ENCODE measurements around the gene IL20RA.

IL20RA gene

DNA sequence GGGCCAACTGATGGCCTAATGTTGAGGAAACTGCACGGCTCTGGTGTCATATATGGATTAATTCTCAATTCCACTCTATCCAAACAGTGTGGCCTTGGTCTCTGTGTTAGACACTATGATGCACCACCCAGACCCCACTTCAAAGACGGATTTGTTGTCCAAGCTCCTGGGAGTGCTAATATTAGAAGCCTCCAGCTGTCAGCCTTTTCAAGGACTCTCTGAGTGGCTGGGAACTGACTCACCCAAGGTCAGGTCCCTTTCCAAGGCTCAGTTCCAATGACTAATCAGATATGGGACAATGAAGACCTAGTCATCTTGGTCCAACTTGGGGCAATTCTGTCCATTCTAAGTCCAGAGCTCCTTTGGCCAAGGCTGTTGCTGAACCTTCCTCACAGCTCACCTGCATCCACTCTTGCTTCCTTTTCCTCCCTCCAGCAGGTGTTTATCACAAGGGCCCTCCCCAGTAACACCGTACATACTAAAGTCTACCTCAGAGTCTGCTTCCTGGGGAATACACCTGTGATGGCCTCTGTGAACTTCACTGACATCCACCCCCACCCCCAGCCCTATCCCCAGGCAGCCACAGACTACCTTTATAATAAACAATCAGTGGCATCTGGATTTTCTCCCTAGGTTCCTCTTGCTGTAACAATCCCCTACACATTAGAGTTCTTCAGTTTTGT, 7.2 kb upstream of the IL20RA start:
- peaks cover 100% of the 10 kb centered on the region for H3K27me3 ChIP-seq
- H3K27ac ChIP-seq: no peak overlapping the region
- no peaks in the 10 kb centered on the region for H3K4me1 ChIP-seq (ENCODE audit: control insufficient read depth in 1 of 2, insufficient read depth in 1 of 2, low read depth in 1 of 2, low read length in 1 of 2)
- no peaks in the 10 kb centered on the region for H3K9me3 ChIP-seq
- no peak overlapping the region for H3K4me3 ChIP-seq (ENCODE audit: low read depth in 1 of 2, low read length in 1 of 2)
- TF ChIP-seq, protein P1, sequence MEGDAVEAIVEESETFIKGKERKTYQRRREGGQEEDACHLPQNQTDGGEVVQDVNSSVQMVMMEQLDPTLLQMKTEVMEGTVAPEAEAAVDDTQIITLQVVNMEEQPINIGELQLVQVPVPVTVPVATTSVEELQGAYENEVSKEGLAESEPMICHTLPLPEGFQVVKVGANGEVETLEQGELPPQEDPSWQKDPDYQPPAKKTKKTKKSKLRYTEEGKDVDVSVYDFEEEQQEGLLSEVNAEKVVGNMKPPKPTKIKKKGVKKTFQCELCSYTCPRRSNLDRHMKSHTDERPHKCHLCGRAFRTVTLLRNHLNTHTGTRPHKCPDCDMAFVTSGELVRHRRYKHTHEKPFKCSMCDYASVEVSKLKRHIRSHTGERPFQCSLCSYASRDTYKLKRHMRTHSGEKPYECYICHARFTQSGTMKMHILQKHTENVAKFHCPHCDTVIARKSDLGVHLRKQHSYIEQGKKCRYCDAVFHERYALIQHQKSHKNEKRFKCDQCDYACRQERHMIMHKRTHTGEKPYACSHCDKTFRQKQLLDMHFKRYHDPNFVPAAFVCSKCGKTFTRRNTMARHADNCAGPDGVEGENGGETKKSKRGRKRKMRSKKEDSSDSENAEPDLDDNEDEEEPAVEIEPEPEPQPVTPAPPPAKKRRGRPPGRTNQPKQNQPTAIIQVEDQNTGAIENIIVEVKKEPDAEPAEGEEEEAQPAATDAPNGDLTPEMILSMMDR (IDR thresholded peaks at IDR 0.05): no peak
- H3K36me3 ChIP-seq: no peaks in the 10 kb centered on the region

DNA sequence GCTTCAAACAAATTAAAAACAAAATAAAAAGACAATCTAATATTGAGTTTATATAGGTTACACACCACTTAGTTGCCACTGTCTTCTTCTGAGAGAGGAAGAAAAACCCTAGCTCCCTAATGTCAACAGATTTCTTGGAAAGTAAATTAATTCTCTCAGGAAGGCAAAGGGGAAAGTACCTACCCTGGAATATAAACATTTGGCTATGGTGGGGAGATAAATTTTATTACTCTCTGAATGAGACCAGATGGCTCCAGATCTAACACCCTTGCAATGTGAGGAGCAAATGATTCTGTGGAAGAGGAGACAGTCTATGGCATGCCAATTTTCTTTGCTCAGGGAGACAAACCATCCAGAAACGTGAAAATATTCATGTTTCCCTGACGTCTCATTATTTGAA, 4.3 kb upstream of the IL20RA start:
- TF ChIP-seq, protein P1 (IDR thresholded peaks at IDR 0.05): no peak
- no peak overlapping the region for H3K27ac ChIP-seq
- no peak overlapping the region for H3K4me3 ChIP-seq (ENCODE audit: low read depth in 1 of 2, low read length in 1 of 2)
- no peaks in the 10 kb centered on the region for H3K9me3 ChIP-seq
- H3K36me3 ChIP-seq: no peaks in the 10 kb centered on the region
- peaks cover 7 to 9% of the 10 kb centered on the region in 2 experiments for H3K4me1 ChIP-seq (ENCODE audit: control insufficient read depth in 1 of 2, insufficient read depth in 1 of 2, low read depth in 1 of 2, low read length in 1 of 2)
- H3K27me3 ChIP-seq: peaks cover 100% of the 10 kb centered on the region

DNA sequence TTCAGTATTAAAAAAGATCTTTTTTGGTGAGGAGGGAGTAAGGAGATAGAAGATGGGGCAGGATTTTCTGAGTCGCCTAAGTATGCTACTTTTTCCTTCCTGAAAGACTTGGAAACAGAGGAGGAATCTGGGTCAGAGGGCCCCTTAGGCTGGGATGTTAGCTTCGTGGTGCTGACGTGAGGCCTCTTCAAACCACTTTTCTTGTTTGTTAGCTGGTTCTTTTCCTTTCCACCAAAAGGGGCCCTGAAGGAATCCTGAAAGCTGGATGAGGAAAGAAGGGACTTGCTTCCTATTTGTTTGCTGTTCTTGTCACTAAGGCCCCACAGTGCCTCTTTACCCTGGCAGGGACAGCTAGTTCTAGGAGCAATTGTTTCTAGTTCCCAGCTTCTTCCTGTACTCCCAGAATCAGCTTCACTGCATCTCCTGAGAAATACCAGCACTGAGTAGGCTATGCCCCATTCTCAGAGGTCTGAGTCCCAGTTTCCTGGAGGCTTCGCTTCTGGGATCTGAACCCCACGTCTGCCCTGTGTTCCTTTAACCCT, 2.2 kb upstream of the IL20RA start:
- Histone ChIP-seq H3K36me3 (no peaks in the 10 kb centered on the region), H3K4me1 (ENCODE audit: control insufficient read depth in 1 of 2, insufficient read depth in 1 of 2, low read depth in 1 of 2, low read length in 1 of 2) (peaks cover 11 to 12% of the 10 kb centered on the region in 2 experiments), H3K4me3 (ENCODE audit: low read depth in 1 of 2, low read length in 1 of 2) (no peak overlapping the region), H3K9me3 (no peaks in the 10 kb centered on the region), H3K27me3 (peaks cover 100% of the 10 kb centered on the region), H3K27ac (no peak overlapping the region)
- TF ChIP-seq, protein P1 (IDR thresholded peaks at IDR 0.05): no peak

DNA sequence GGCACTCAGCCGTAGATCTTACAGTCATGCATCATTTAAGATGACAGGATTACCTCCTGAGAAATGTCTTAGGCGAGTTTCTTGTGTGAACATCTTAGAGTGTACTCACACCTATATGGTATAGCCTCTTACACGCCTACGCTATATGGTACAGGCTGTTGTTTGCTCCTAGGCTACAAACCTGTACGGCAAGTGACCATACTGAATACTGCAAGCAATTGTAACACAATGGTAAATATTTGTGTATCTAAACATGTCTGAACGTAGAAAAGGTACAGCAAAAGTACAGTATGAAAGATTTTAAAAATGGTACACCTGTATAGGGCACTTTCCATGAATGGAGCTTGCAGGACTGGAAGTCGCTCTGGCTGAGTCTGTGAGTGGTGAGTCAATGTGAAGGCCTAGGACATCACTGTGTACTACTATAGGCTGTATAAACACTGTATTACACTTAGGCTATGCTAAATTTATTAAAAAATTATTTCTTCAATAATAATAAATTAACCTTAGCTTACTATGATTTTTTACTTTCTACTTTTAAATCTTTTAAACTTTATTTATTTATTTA, 541 bp upstream of the IL20RA start:
- no peak overlapping the region for H3K27ac ChIP-seq
- H3K4me3 ChIP-seq (ENCODE audit: low read depth in 1 of 2, low read length in 1 of 2): no peak overlapping the region
- no peaks in the 10 kb centered on the region for H3K36me3 ChIP-seq
- TF ChIP-seq, protein P1 (IDR thresholded peaks at IDR 0.05): no peak
- peaks cover 100% of the 10 kb centered on the region for H3K27me3 ChIP-seq
- peaks cover 11 to 12% of the 10 kb centered on the region in 2 experiments for H3K4me1 ChIP-seq (ENCODE audit: control insufficient read depth in 1 of 2, insufficient read depth in 1 of 2, low read depth in 1 of 2, low read length in 1 of 2)
- no peaks in the 10 kb centered on the region for H3K9me3 ChIP-seq

DNA sequence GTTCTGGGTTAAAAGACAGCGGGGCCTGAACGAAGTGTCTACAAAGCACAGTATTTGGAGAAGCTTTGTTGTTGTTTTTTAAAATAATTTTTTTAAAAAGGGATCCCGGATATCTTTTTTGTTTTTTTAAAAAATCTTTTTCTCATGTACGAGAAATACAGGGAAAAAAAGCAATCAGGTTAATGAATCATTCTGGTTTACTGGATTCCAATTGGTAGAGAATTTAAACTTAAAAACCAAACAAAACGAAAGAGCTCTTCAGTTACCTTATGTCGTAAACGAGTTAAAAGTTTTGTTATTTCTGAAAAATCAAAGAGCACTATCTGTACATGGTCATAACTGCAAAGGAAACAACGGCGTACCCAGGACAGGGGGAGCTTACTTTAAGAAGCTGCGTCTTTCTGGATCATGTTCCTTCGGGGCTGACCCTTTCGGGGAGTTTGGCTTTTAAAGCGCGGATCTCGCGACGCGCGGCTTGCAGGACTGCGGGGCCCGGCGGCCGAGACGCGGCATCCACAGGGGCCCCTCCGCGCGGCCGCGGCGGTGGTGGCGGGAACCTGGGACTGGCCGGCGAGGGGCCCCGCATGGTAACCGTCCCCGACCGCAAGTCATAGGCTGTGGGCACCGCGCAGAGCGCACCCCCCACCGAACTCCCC, 927 bp downstream of the IL20RA start:
- TF ChIP-seq, protein P1 (IDR thresholded peaks at IDR 0.05): no peak
- Histone ChIP-seq H3K27ac (no peak overlapping the region), H3K36me3 (no peaks in the 10 kb centered on the region), H3K9me3 (no peaks in the 10 kb centered on the region), H3K4me1 (ENCODE audit: control insufficient read depth in 1 of 2, insufficient read depth in 1 of 2, low read depth in 1 of 2, low read length in 1 of 2) (peaks cover 11 to 12% of the 10 kb centered on the region in 2 experiments), H3K4me3 (ENCODE audit: low read depth in 1 of 2, low read length in 1 of 2) (peak overlapping the region; percentile 35 to 59), H3K27me3 (peaks cover 100% of the 10 kb centered on the region)

Measured in neutrophil (primary cell).